B cell (primary cell): ENCODE data around the gene VGLL1. TPM values are rescaled to one million over a fixed set of nuclear protein-coding genes. Genes with fewer than 3 reads are reported as not detected.

ENCODE experiments used
- ATAC-seq: fragments of 200-7000 bp; cut with Tn5 transposase; one replicate; pipeline ENCODE4 v1.10.0; 2021; ENCODE audit warnings: low read depth, mild to moderate bottlenecking, moderate number of reproducible peaks, moderate library complexity
- CTCF ChIA-PET: fragments of 350-600 bp; sonication (Branson Sonifier 250); formaldehyde crosslinking; loops from one replicate; lab custom pipeline; 2021; ENCODE audit warnings: antibody characterized with exemption, inconsistent platforms; lab: Charles Lee
- POLR2A ChIA-PET: fragments of 350-600 bp; sonication (Branson Sonifier 250); formaldehyde crosslinking; loops from one replicate; lab custom pipeline; 2021; ENCODE audit warnings: antibody characterized with exemption; lab: Charles Lee
- DNase-seq: peaks from one replicate; pipeline ENCODE4 v3.0.0; 2013
- H2AFZ ChIP-seq: 2 replicates; pipeline ENCODE4 v1.6.1; 2012; ENCODE audit warnings: mild to moderate bottlenecking, low read depth, low read length; ENCODE audit not compliant: insufficient read depth, poor library complexity, severe bottlenecking
- H3K27ac ChIP-seq, 2 donors: 1 replicate in 1 of 2; 2 replicates in 1 of 2; pipeline ENCODE4 v1.5.1; 2012 to 2013; ENCODE audit warnings: low read length in 2 of 2, mild to moderate bottlenecking in 2 of 2, moderate library complexity in 1 of 2
- H3K27me3 ChIP-seq, 4 experiments: fragments of 200-600 bp in 1 of 4; sonication (generic) in 1 of 4; replicated peaks in 1 of 4; 1 replicate in 2 of 4; 2 replicates in 2 of 4; pipeline versions ENCODE4 v1.6.1 to v1.7.0; 2013 to 2016; ENCODE audit warnings: low read length in 3 of 4, mild to moderate bottlenecking in 2 of 4, mixed read lengths in 1 of 4, moderate library complexity in 1 of 4; ENCODE audit not compliant: insufficient read depth in 4 of 4, control insufficient read depth in 3 of 4; ENCODE audit errors: control extremely low read depth in 1 of 4
- H3K36me3 ChIP-seq, 2 experiments: replicated peaks in 1 of 2; 1 replicate in 1 of 2; 2 replicates in 1 of 2; pipeline versions ENCODE4 v1.6.1 to v1.7.1; 2013; ENCODE audit warnings: low read length in 1 of 2; ENCODE audit not compliant: insufficient read depth in 2 of 2, control insufficient read depth in 1 of 2; ENCODE audit errors: control extremely low read depth in 1 of 2, extremely low read depth in 1 of 2
- H3K4me1 ChIP-seq, 2 donors: fragments of 200-600 bp in 1 of 2; sonication (generic) in 1 of 2; 1 replicate in 1 of 2; 2 replicates in 1 of 2; pipeline versions ENCODE4 v1.5.1 to v1.6.1; 2013 to 2017; ENCODE audit warnings: low read length in 2 of 2; ENCODE audit not compliant: control insufficient read depth in 2 of 2, insufficient read depth in 2 of 2
- H3K4me2 ChIP-seq: replicated peaks from 2 replicates; pipeline ENCODE3; 2012; ENCODE audit warnings: mild to moderate bottlenecking, low read depth, low read length; ENCODE audit not compliant: poor library complexity, severe bottlenecking
- H3K4me3 ChIP-seq, 5 experiments: fragments of 200-600 bp in 1 of 5; sonication (generic) in 1 of 5; 1 replicate in 3 of 5; 2 replicates in 2 of 5; pipeline versions ENCODE4 v1.5.1 to v1.7.0; 2011 to 2016; ENCODE audit warnings: low read length in 4 of 5, mild to moderate bottlenecking in 4 of 5, low read depth in 2 of 5, control low read depth in 1 of 5, moderate library complexity in 1 of 5; ENCODE audit not compliant: insufficient read depth in 1 of 5; ENCODE audit errors: control extremely low read depth in 1 of 5, extremely low read depth in 1 of 5
- H3K79me2 ChIP-seq: fragments of 200-600 bp; sonication (generic); one replicate; pipeline ENCODE4 v1.6.0; 2016; ENCODE audit warnings: low read length; ENCODE audit not compliant: control insufficient read depth, insufficient read depth
- H3K9ac ChIP-seq: fragments of 200-600 bp; sonication (generic); 2 replicates; pipeline ENCODE4 v1.6.1; 2017; ENCODE audit warnings: mild to moderate bottlenecking, low read length, moderate library complexity
- H3K9me3 ChIP-seq, 3 donors: one replicate each; pipeline versions ENCODE4 v1.6.1 to v1.7.1; 2013; ENCODE audit warnings: low read length in 2 of 3; ENCODE audit not compliant: control insufficient read depth in 2 of 3, insufficient read depth in 1 of 3; ENCODE audit errors: control extremely low read depth in 1 of 3
- H4K20me1 ChIP-seq: 2 replicates; pipeline ENCODE4 v1.6.0; 2012; ENCODE audit warnings: mild to moderate bottlenecking, low read length; ENCODE audit not compliant: insufficient read depth, control insufficient read depth, poor library complexity, severe bottlenecking
- H3K27ac Mint-ChIP-seq: one replicate; pipeline ENCODE4 v1.8.0; 2021; ENCODE audit warnings: mixed read lengths
- H3K27me3 Mint-ChIP-seq: one replicate; pipeline ENCODE4 v1.8.0; 2021; ENCODE audit warnings: mixed read lengths
- H3K4me1 Mint-ChIP-seq: one replicate; pipeline ENCODE4 v1.8.0; 2021; ENCODE audit warnings: mixed read lengths
- H3K4me3 Mint-ChIP-seq: one replicate; pipeline ENCODE4 v1.8.0; 2021; ENCODE audit warnings: mixed read lengths
- H3K9me3 Mint-ChIP-seq: one replicate; pipeline ENCODE4 v1.8.0; 2022; ENCODE audit warnings: mixed read lengths; ENCODE audit not compliant: insufficient read depth
- CTCF ChIP-seq: fragments of 200-600 bp; IDR thresholded peaks from one replicate; pipeline ENCODE4 v1.8.0; 2022; ENCODE audit warnings: antibody characterized with exemption, mild to moderate bottlenecking
- EZH2 ChIP-seq: IDR thresholded peaks from 2 replicates; pipeline ENCODE4 v1.6.1; 2012; ENCODE audit warnings: borderline replicate concordance, low read depth, mild to moderate bottlenecking, moderate library complexity, low read length; ENCODE audit not compliant: insufficient read depth, poor library complexity, severe bottlenecking
- WGBS: methylation state at CpG from one replicate; pipeline ENCODE4 v1.1.5; 2013; ENCODE audit warnings: missing lambda C conversion rate; ENCODE audit not compliant: insufficient coverage; 5-methylcytosine and 5-hydroxymethylcytosine counted together
- intact Hi-C: fragments of 100-400 bp; cut with micrococcal nuclease; formaldehyde crosslinking; loops from one replicate; pipeline ENCODE4 v1.10.0; 2022
- polyA plus RNA-seq: library from polyadenylated mRNA; depleted of rRNA; stranded (reverse); fragments of >200 nt; gene quantifications from 2 replicates; pipeline ENCODE4 v1.2.3, GENCODE V29; 2012
- total RNA-seq, 2 donors: library from RNA; stranded (reverse); fragments of 120-200 nt in 1 of 2; gene quantifications; 1 replicate in 1 of 2; 2 replicates in 1 of 2; pipeline versions ENCODE4 v1.2.3 to v1.2.4, GENCODE V29; 2013 to 2022

Gene VGLL1
- total and polyA plus RNA-seq, 2 donors (not counting 1 experiment from before 2014, with no cell fraction given), result not detected

GRCh38 chrX:136588036-136588435 is 56.0 kb downstream of the VGLL1 start:
- CTCF ChIA-PET, result no interaction called here
- no peaks in the 10 kb centered on the region for H3K36me3 ChIP-seq
- no peaks in the 10 kb centered on the region for H3K27me3 ChIP-seq
- Mint-ChIP-seq H3K9me3 (no peaks in the 10 kb centered on the region), H3K27ac (no peak overlapping the region), H3K4me1 (no peaks in the 10 kb centered on the region), H3K4me3 (no peak overlapping the region), H3K27me3 (no peaks in the 10 kb centered on the region)
- no peaks in the 10 kb centered on the region for H3K9me3 ChIP-seq
- DNase-seq, result no peak
- intact Hi-C loops, result no loop called here
- H3K4me2 ChIP-seq, result no peak overlapping the region
- WGBS, result no CpG with 5 or more reads among the region's 1 CpG
- no peak for ATAC-seq
- H3K4me1 ChIP-seq, result no peaks in the 10 kb centered on the region
- no peak overlapping the region for H2AFZ ChIP-seq
- H3K9ac ChIP-seq, result no peak overlapping the region
- no peak overlapping the region for H3K27ac ChIP-seq
- H3K4me3 ChIP-seq, result no peak overlapping the region
- no peaks in the 10 kb centered on the region for H3K79me2 ChIP-seq
- H4K20me1 ChIP-seq, result no peaks in the 10 kb centered on the region
- POLR2A ChIA-PET, result no interaction called here
- TF ChIP-seq EZH2 (no peak), CTCF (no peak)

GRCh38 chrX:136589966-136590365 is 58.0 kb downstream of the VGLL1 start:
- Histone ChIP-seq H4K20me1 (no peaks in the 10 kb centered on the region), H3K79me2 (no peaks in the 10 kb centered on the region), H3K4me1 (no peaks in the 10 kb centered on the region), H3K27me3 (no peaks in the 10 kb centered on the region), H3K4me2 (no peak overlapping the region), H3K9ac (no peak overlapping the region), H3K36me3 (no peaks in the 10 kb centered on the region), H3K27ac (no peak overlapping the region), H3K9me3 (no peaks in the 10 kb centered on the region), H3K4me3 (no peak overlapping the region), H2AFZ (no peak overlapping the region)
- intact Hi-C loops, result no loop called here
- ChIA-PET POLR2A (no interaction called here), CTCF (no interaction called here)
- Mint-ChIP-seq H3K4me1 (no peaks in the 10 kb centered on the region), H3K4me3 (no peak overlapping the region), H3K9me3 (no peaks in the 10 kb centered on the region), H3K27me3 (no peaks in the 10 kb centered on the region), H3K27ac (no peak overlapping the region)
- no peak for ATAC-seq
- no peak for DNase-seq
- no peak for TF ChIP-seq CTCF
- TF ChIP-seq EZH2, result no peak
- no CpG with 5 or more reads among the region's 3 CpGs for WGBS
